A673 (cell line): ENCODE measurements around the gene NDUFB3. TPM values are rescaled to one million over a fixed set of nuclear protein-coding genes. Genes with fewer than 3 reads are reported as not detected.

ENCODE experiments used
- BruUV-seq: library from RNA; stranded (reverse); fragments of 400-500 nt; replicated peaks from 2 replicates; lab custom pipeline; 2021; lab: Mats Ljungman, UMichigan
- CTCF ChIA-PET: fragments of 300-600 bp; sonication (Branson Sonifier 250); formaldehyde crosslinking; loops from one replicate; lab custom pipeline; 2022; ENCODE audit warnings: antibody characterized with exemption; lab: Charles Lee
- POLR2A ChIA-PET: fragments of 300-600 bp; sonication (Branson Sonifier 250); formaldehyde crosslinking; loops from one replicate; lab custom pipeline; 2022; ENCODE audit warnings: antibody characterized with exemption; ENCODE audit not compliant: low non-redundant PET; lab: Charles Lee
- DNase-seq: peaks from one replicate; pipeline ENCODE4 v3.0.0-alpha.2; 2015; ENCODE audit warnings: low spot score
- H3K27ac ChIP-seq: fragments of 200-600 bp; sonication (generic); 2 replicates; pipeline ENCODE4 v1.5.1; 2016; ENCODE audit warnings: mixed run types, low read depth, mild to moderate bottlenecking, mixed read lengths, antibody characterized with exemption, low read length; ENCODE audit not compliant: poor library complexity, severe bottlenecking
- H3K27me3 ChIP-seq: fragments of 200-600 bp; sonication (generic); replicated peaks from 2 replicates; pipeline ENCODE4 v1.6.1; 2017; ENCODE audit warnings: mixed run types, low read depth, mild to moderate bottlenecking, mixed read lengths, antibody characterized with exemption, low read length; ENCODE audit not compliant: insufficient read depth, poor library complexity
- H3K36me3 ChIP-seq: fragments of 200-600 bp; sonication (generic); 2 replicates; pipeline ENCODE4 v1.6.1; 2016; ENCODE audit warnings: mixed run types, mild to moderate bottlenecking, mixed read lengths, antibody characterized with exemption, low read length; ENCODE audit not compliant: insufficient read depth, poor library complexity, severe bottlenecking
- H3K4me1 ChIP-seq: fragments of 200-600 bp; sonication (generic); 2 replicates; pipeline ENCODE4 v1.6.1; 2017; ENCODE audit warnings: mixed run types, mild to moderate bottlenecking, mixed read lengths, antibody characterized with exemption, low read length; ENCODE audit not compliant: insufficient read depth, poor library complexity, severe bottlenecking
- H3K4me3 ChIP-seq: fragments of 200-600 bp; sonication (generic); 2 replicates; pipeline ENCODE4 v1.5.1; 2016; ENCODE audit warnings: low read depth, mixed run types, mild to moderate bottlenecking, mixed read lengths, low read length; ENCODE audit not compliant: poor library complexity, severe bottlenecking
- H3K9me3 ChIP-seq: fragments of 200-600 bp; sonication (generic); 2 replicates; pipeline ENCODE4 v1.6.1; 2016; ENCODE audit warnings: mixed run types, low read depth, mild to moderate bottlenecking, mixed read lengths, antibody characterized with exemption, low read length; ENCODE audit not compliant: poor library complexity, severe bottlenecking
- CTCF ChIP-seq: fragments of 300-800, 200-600 bp; sonication (generic); conservative IDR thresholded peaks from 2 replicates; pipeline ENCODE4 v1.5.1; 2017; ENCODE audit warnings: low read depth, mild to moderate bottlenecking, antibody characterized with exemption, low read length, moderate library complexity, mixed read lengths
- EZH2 ChIP-seq: fragments of 200-600 bp; sonication (generic); IDR thresholded peaks from 2 replicates; pipeline ENCODE4 v1.6.1; 2017; ENCODE audit warnings: borderline replicate concordance, low read depth, mild to moderate bottlenecking, mixed read lengths, antibody characterized with exemption, low read length; ENCODE audit not compliant: poor library complexity, severe bottlenecking
- intact Hi-C: fragments of 100-400 bp; cut with micrococcal nuclease; formaldehyde crosslinking; loops from one replicate; pipeline ENCODE4 v1.10.0; 2022; ENCODE audit not compliant: unreplicated experiment
- total RNA-seq: library from RNA; stranded (reverse); gene quantifications from 2 replicates; pipeline ENCODE4 v1.2.3, GENCODE V29; 2021

The NDUFB3 gene
- total RNA-seq, 1 experiment from 2014 or later: 120 TPM

DNA sequence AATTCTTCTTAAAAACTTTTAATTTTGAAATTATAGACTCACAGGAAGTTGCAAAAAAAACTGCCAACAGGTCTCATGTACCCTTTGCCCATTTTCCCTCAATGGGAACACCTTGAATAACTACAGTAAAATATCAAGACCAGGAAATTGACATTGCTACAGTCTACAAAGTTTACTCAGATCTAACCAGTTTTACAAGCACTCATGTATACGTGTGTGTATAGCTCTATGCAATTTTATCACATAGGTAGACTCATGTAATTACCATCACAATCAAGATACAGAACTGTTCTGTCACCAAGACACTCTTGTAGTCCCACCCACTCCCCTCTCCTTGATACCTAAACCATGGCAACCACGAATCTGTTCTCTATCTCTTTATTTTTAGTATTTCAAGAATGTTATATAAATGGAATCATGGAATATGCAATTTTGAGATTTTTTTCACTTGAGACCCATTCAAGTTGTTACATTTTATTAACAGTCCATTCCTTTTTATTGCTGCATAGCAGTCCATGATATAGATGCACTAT lies 6.9 kb upstream of the NDUFB3 start:
- POLR2A ChIA-PET: no interaction called here
- Histone ChIP-seq H3K4me1 (peaks cover 10% of the 10 kb centered on the region), H3K36me3 (no peaks in the 10 kb centered on the region), H3K27me3 (no peaks in the 10 kb centered on the region), H3K27ac (no peak overlapping the region), H3K9me3 (no peaks in the 10 kb centered on the region), H3K4me3 (no peak overlapping the region)
- intact Hi-C loops: loop anchor here (5.0 kb wide), 1 partner anchor 358 kb away; no protein-coding TSS in a partner anchor
- CTCF ChIA-PET: no interaction called here
- no peak for TF ChIP-seq CTCF
- TF ChIP-seq EZH2: no peak
- no TSS peak for BruUV-seq
- no peak for DNase-seq

DNA sequence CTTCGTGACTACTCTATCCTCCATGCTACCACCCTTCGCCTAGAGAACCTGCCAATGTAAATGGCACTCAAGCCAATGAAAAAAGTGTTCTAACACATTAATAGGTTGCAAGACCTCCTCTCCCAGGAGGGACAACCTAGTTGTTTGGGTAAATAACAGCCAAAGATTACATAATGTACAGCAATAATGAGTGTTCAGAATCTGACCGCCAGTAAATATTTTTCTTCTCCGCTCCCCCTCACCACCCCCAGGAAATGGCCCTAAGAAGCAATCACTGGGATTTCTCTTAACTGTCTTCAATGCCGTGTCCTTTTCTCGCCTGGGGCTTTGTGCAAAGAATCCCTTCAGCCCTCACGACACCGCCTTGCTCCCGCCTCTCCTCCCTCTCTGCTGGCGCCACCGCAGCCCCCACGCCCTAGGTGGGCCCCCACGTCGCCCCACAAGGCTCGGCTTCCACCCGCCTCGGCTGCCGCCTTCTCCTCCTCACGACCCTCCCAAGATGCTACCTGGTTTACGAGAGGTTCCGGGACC lies 788 bp upstream of the NDUFB3 start:
- Histone ChIP-seq H3K9me3 (no peaks in the 10 kb centered on the region), H3K27ac (peak overlapping the region; percentile 90), H3K4me1 (peaks cover 22% of the 10 kb centered on the region), H3K27me3 (no peaks in the 10 kb centered on the region), H3K36me3 (no peaks in the 10 kb centered on the region), H3K4me3 (peak overlapping the region; percentile 76)
- peak; percentile 31 for DNase-seq
- TF ChIP-seq EZH2 (no peak), CTCF (no peak)
- POLR2A ChIA-PET: no interaction called here
- CTCF ChIA-PET: interaction anchor here (2.8 kb wide), 1 partner anchor 87 kb away, joined by 15 read pairs; no protein-coding TSS in a partner anchor
- intact Hi-C loops: loop anchor here (2.0 to 5.0 kb wide), 2 partner anchors 46 to 88 kb away; partner anchors contain the start of gene CFLAR
- TSS peak; percentile 38 for BruUV-seq

- BruUV-seq: TSS peak; percentile 90
- intact Hi-C loops: loop anchor here (5.0 kb wide), 1 partner anchor 45 kb away; the partner anchor contains the start of gene CFLAR
- ChIA-PET POLR2A (interaction anchor here (0.6 kb wide), 1 partner anchor 20 kb away, joined by 3 read pairs; no protein-coding TSS in a partner anchor), CTCF (no interaction called here)
- no peak for TF ChIP-seq EZH2
- no peak for TF ChIP-seq CTCF
- H3K27me3 ChIP-seq: no peaks in the 10 kb centered on the region
- H3K9me3 ChIP-seq: no peaks in the 10 kb centered on the region
- H3K36me3 ChIP-seq: no peaks in the 10 kb centered on the region
- H3K27ac ChIP-seq: peak overlapping the region; percentile 90
- H3K4me1 ChIP-seq: peaks cover 22% of the 10 kb centered on the region
- no peak for DNase-seq
- peak overlapping the region; percentile 76 for H3K4me3 ChIP-seq
Measured at GRCh38 chr2:201072201-201072530, 365 bp downstream of the NDUFB3 start.
